CD4-positive, alpha-beta T cell (primary cell): ENCODE data around the gene FARP1. TPM values are rescaled to one million over a fixed set of nuclear protein-coding genes. Genes with fewer than 3 reads are reported as not detected.
A peak's percentile ranks its signal among the peaks of the same experiment; 100 is the strongest.

Experiments used
- ATAC-seq: fragments of 200-7000 bp; cut with Tn5 transposase; one replicate; pipeline ENCODE4 v1.10.0; 2022; ENCODE audit warnings: mild to moderate bottlenecking; ENCODE audit not compliant: poor library complexity
- CTCF ChIA-PET: fragments of 350-600 bp; sonication (Branson Sonifier 250); formaldehyde crosslinking; loops from one replicate; lab custom pipeline; 2021; ENCODE audit warnings: antibody characterized with exemption, inconsistent platforms; lab: Charles Lee
- POLR2A ChIA-PET: fragments of 350-600 bp; sonication (Branson Sonifier 250); formaldehyde crosslinking; loops from one replicate; lab custom pipeline; 2021; ENCODE audit warnings: antibody characterized with exemption, inconsistent platforms; lab: Charles Lee
- DNase-seq, 14 experiments: peaks; one replicate each; pipeline ENCODE4 v3.0.0-alpha.2; 2013 to 2020; ENCODE audit warnings: mixed read lengths in 2 of 14
- H3K27ac ChIP-seq, 2 donors: one replicate each; pipeline versions ENCODE4 v1.5.1 to v1.7.0; 2013; ENCODE audit warnings: low read length in 2 of 2, low read depth in 1 of 2, mild to moderate bottlenecking in 1 of 2
- H3K27me3 ChIP-seq, 2 experiments: 1 replicate in 1 of 2; 2 replicates in 1 of 2; pipeline versions ENCODE4 v1.6.1 to v1.7.0; 2013; ENCODE audit warnings: low read length in 2 of 2, control low read depth in 1 of 2, mild to moderate bottlenecking in 1 of 2, moderate library complexity in 1 of 2; ENCODE audit not compliant: insufficient read depth in 2 of 2, control insufficient read depth in 1 of 2
- H3K36me3 ChIP-seq: one replicate; pipeline ENCODE4 v1.6.1; 2013; ENCODE audit warnings: low read length, control low read depth; ENCODE audit not compliant: insufficient read depth
- H3K4me1 ChIP-seq: one replicate; pipeline ENCODE4 v1.6.1; 2013; ENCODE audit warnings: low read length, control low read depth; ENCODE audit not compliant: insufficient read depth
- H3K4me3 ChIP-seq: one replicate; pipeline ENCODE4 v1.5.1; 2013; ENCODE audit warnings: mild to moderate bottlenecking, low read length, moderate library complexity
- H3K9me3 ChIP-seq, 2 experiments: 1 replicate in 1 of 2; 2 replicates in 1 of 2; pipeline versions ENCODE4 v1.6.1 to v1.7.0; 2013; ENCODE audit warnings: low read length in 2 of 2, mild to moderate bottlenecking in 2 of 2, control low read depth in 1 of 2, moderate library complexity in 1 of 2; ENCODE audit not compliant: control insufficient read depth in 1 of 2, insufficient read depth in 1 of 2
- H3K27ac Mint-ChIP-seq: one replicate; pipeline ENCODE4 v1.8.0; 2020; ENCODE audit warnings: mixed read lengths
- H3K27me3 Mint-ChIP-seq: one replicate; pipeline ENCODE4 v1.8.0; 2021; ENCODE audit warnings: mixed read lengths
- H3K36me3 Mint-ChIP-seq: one replicate; pipeline ENCODE4 v1.8.0; 2021; ENCODE audit warnings: low read depth, mixed read lengths
- H3K4me1 Mint-ChIP-seq: one replicate; pipeline ENCODE4 v1.8.0; 2021; ENCODE audit warnings: low read depth, mixed read lengths
- H3K4me3 Mint-ChIP-seq: one replicate; pipeline ENCODE4 v1.8.0; 2020; ENCODE audit warnings: mild to moderate bottlenecking, mixed read lengths
- H3K9me3 Mint-ChIP-seq: one replicate; pipeline ENCODE4 v1.8.0; 2020; ENCODE audit warnings: mixed read lengths
- intact Hi-C, 2 experiments: fragments of 100-400 bp; cut with DNase I in 1 of 2; cut with micrococcal nuclease in 1 of 2; formaldehyde crosslinking; loops; one replicate each; pipeline versions ENCODE4 v1.15.1 to v1.9.0; 2023 to 2025; cut with DNase I, micrococcal nuclease
- total RNA-seq, 174 experiments: library from RNA in 2 of 174; stranded (reverse) in 2 of 174; gene quantifications; one replicate each; pipeline ENCODE4 v1.2.3 and lab custom pipeline; 2021 to 2026
- TF ChIP-seq, protein P1 (sequence below): fragments of 200-600 bp; IDR thresholded peaks from one replicate; pipeline ENCODE4 v1.8.0; 2022; ENCODE audit warnings: antibody characterized with exemption, mild to moderate bottlenecking

FARP1 gene
- total RNA-seq, 2 experiments from 2014 or later: 0.30 TPM; not detected in 1

DNA sequence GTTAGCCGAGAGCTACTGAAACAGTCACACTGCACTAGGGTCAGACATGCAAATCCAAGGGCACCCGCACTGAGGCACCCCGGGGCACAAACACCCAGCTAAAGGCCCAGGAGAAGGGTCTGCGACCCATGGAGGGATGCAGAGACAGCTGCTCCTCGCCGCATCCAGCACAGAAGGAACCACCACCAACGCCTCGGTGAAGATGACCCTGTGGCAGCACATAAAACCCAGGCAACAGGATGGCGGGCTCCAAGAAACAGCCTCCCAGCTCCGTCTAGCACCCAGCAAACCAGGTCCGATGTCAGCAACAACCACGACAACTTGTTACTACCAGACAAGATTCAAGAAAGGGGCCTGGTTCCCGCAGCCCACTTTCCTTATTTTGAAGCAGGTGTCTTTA lies 351.9 kb downstream of the FARP1 start:
- H3K27me3 ChIP-seq: no peaks in the 10 kb centered on the region
- peaks cover 45% of the 10 kb centered on the region for H3K4me1 ChIP-seq
- H3K4me1 Mint-ChIP-seq: peaks cover 78% of the 10 kb centered on the region
- H3K4me3 Mint-ChIP-seq: no peak overlapping the region
- CTCF ChIA-PET: interaction anchor here (1.4 kb wide), 1 partner anchor 10 kb away, joined by 4 read pairs; no protein-coding TSS in a partner anchor
- H3K36me3 Mint-ChIP-seq: peaks cover 66% of the 10 kb centered on the region
- ATAC-seq (no peak), DNase-seq (no peak)
- H3K4me3 ChIP-seq: no peak overlapping the region
- intact Hi-C loops: no loop called here
- H3K27me3 Mint-ChIP-seq: no peaks in the 10 kb centered on the region
- H3K27ac ChIP-seq: no peak overlapping the region
- POLR2A ChIA-PET: interaction anchor here (1.6 kb wide), 1 partner anchor 49 kb away, joined by 3 read pairs; no protein-coding TSS in a partner anchor
- no peaks in the 10 kb centered on the region for H3K9me3 ChIP-seq
- TF ChIP-seq, protein P1, sequence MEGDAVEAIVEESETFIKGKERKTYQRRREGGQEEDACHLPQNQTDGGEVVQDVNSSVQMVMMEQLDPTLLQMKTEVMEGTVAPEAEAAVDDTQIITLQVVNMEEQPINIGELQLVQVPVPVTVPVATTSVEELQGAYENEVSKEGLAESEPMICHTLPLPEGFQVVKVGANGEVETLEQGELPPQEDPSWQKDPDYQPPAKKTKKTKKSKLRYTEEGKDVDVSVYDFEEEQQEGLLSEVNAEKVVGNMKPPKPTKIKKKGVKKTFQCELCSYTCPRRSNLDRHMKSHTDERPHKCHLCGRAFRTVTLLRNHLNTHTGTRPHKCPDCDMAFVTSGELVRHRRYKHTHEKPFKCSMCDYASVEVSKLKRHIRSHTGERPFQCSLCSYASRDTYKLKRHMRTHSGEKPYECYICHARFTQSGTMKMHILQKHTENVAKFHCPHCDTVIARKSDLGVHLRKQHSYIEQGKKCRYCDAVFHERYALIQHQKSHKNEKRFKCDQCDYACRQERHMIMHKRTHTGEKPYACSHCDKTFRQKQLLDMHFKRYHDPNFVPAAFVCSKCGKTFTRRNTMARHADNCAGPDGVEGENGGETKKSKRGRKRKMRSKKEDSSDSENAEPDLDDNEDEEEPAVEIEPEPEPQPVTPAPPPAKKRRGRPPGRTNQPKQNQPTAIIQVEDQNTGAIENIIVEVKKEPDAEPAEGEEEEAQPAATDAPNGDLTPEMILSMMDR: no peak
- peak overlapping the region; percentile 15 for H3K27ac Mint-ChIP-seq
- H3K9me3 Mint-ChIP-seq: no peaks in the 10 kb centered on the region
- peaks cover 38% of the 10 kb centered on the region for H3K36me3 ChIP-seq

DNA sequence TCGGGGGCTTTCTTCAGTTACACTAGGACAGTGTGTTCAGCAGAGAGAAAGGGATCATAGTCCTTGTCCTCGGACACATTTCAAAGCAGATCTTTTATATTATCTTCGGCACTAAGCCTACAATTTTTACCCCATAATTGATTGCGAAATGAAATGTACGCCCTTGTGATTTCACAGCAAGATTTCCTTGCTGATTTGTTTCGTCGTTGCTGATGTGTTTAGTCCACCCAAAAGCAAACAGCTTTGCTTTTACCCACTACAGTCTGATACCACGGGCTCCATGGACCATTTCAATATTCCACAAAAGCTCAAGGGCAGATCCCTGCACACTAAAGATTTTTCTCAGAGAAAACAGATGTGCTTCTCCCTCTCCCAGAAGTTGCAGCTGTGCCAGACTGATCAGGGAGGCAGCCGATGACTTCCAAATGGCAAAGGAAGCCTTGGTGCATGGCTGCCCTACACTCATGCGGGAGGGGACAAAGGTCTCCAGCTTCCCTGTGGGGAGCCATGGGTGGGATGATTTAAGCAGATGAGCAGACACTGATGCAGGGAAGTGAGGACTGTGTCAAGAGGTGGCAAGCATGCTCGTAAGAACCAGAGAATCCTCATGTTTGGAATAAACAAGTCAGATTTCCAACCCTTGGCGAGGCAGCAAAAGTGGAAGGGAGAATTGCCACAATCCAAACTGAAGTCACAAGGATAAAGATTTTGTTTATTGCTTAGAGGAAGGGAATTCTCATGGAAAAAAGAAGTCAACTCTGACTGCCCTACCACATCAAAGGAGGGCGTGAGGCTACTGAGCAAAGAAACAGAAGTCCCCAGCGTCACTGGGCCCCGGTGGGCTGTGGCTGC lies 353.0 kb downstream of the FARP1 start:
- peaks cover 35% of the 10 kb centered on the region for H3K4me1 ChIP-seq
- peak overlapping the region; percentile 74 for H3K27ac Mint-ChIP-seq
- H3K27ac ChIP-seq: no peak overlapping the region

DNA sequence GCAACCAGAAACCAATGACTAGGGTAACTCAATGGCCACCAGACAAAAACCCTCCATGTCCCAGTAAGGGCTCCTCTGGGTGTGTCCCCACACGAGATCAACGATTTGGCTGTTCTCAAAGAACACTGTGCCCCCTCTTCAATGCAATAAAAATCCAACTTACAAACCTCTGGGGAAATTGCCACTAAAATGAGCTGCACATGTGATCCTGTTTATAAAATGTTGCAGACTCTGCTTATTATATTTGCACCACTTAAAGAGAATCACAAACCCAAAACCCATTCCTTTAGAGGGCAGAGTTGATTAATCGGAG lies 353.5 kb downstream of the FARP1 start:
- H3K27me3 ChIP-seq: no peaks in the 10 kb centered on the region
- peaks cover 72% of the 10 kb centered on the region for H3K36me3 Mint-ChIP-seq
- TF ChIP-seq, protein P1: no peak

More for the DNA sequence above, 353.0 kb downstream of the FARP1 start:
- no peaks in the 10 kb centered on the region for H3K9me3 Mint-ChIP-seq
- Histone ChIP-seq H3K9me3 (no peaks in the 10 kb centered on the region), H3K27me3 (no peaks in the 10 kb centered on the region), H3K36me3 (peaks cover 36% of the 10 kb centered on the region), H3K4me3 (no peak overlapping the region)
- no peaks in the 10 kb centered on the region for H3K27me3 Mint-ChIP-seq
- H3K4me3 Mint-ChIP-seq: no peak overlapping the region
- intact Hi-C loops: no loop called here
- peaks cover 71% of the 10 kb centered on the region for H3K36me3 Mint-ChIP-seq
- CTCF ChIA-PET: interaction anchor here (0.9 to 1.4 kb wide), 2 partner anchors 9 to 52 kb away, joined by 3 to 4 read pairs; no protein-coding TSS in a partner anchor
- POLR2A ChIA-PET: interaction anchor here (1.6 kb wide), 1 partner anchor 50 kb away, joined by 3 read pairs; no protein-coding TSS in a partner anchor
- H3K4me1 Mint-ChIP-seq: peaks cover 78% of the 10 kb centered on the region
- TF ChIP-seq, protein P1: no peak
- DNase-seq (no peak), ATAC-seq (no peak)

More for the DNA sequence above, 353.5 kb downstream of the FARP1 start:
- no peak for ATAC-seq
- Histone ChIP-seq H3K36me3 (peaks cover 30% of the 10 kb centered on the region), H3K27ac (no peak overlapping the region), H3K4me3 (no peak overlapping the region), H3K9me3 (no peaks in the 10 kb centered on the region), H3K4me1 (peaks cover 34% of the 10 kb centered on the region)
- Mint-ChIP-seq H3K27ac (peak overlapping the region; percentile 74), H3K4me3 (no peak overlapping the region), H3K9me3 (no peaks in the 10 kb centered on the region), H3K27me3 (no peaks in the 10 kb centered on the region), H3K4me1 (peaks cover 74% of the 10 kb centered on the region)
- ChIA-PET POLR2A (no interaction called here), CTCF (interaction anchor here (0.9 kb wide), 1 partner anchor 51 kb away, joined by 3 read pairs; no protein-coding TSS in a partner anchor)
- intact Hi-C loops: no loop called here
- no peak for DNase-seq
